Effector memory CD8-positive, alpha-beta T cell (primary cell): ENCODE results near the gene SLC6A20.

Source experiments
- ATAC-seq: fragments of 150-1000 bp; cut with Tn5 transposase; replicated peaks from 2 replicates; pipeline ENCODE4 v1.10.0; 2021; ENCODE audit warnings: mild to moderate bottlenecking, moderate library complexity
- DNase-seq, 3 experiments: peaks; one replicate each; pipeline ENCODE4 v3.0.0; 2021
- H3K27ac Mint-ChIP-seq, 2 donors: one replicate each; pipeline ENCODE4 v1.8.0; 2022; ENCODE audit warnings: mild to moderate bottlenecking in 2 of 2, mixed read lengths in 2 of 2, moderate library complexity in 2 of 2
- H3K27me3 Mint-ChIP-seq, 2 donors: one replicate each; pipeline ENCODE4 v1.8.0; 2022; ENCODE audit warnings: mixed read lengths in 2 of 2
- H3K36me3 Mint-ChIP-seq: one replicate; pipeline ENCODE4 v1.8.0; 2022; ENCODE audit warnings: mild to moderate bottlenecking, moderate library complexity, mixed read lengths; ENCODE audit not compliant: insufficient read depth
- H3K4me1 Mint-ChIP-seq, 2 donors: one replicate each; pipeline ENCODE4 v1.8.0; 2022; ENCODE audit warnings: low read depth in 2 of 2, mixed read lengths in 2 of 2
- H3K4me3 Mint-ChIP-seq, 2 donors: one replicate each; pipeline ENCODE4 v1.8.0; 2022; ENCODE audit warnings: mild to moderate bottlenecking in 2 of 2, mixed read lengths in 2 of 2, moderate library complexity in 2 of 2
- H3K9me3 Mint-ChIP-seq, 2 donors: one replicate each; pipeline ENCODE4 v1.8.0; 2022; ENCODE audit warnings: mixed read lengths in 2 of 2

Gene SLC6A20

DNA sequence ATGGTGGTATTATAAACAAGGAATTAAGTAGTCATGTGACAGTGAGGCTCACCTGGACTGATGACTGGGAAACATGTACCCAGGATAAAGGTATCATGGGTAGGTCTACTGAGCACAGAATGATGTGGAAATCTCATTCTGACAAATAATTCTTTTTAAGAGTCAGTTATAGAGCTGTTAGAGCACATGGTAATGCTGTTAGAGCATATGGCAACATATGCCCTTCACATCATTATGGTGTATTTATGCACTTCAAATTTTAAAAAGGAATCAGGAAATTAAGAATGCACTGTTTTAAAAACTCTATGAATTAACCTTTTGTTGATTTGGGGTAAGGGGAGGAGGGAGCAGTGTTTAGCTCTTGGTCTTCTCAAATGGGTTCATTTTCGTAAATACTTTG, 1.7 kb downstream of the SLC6A20 start:
- Mint-ChIP-seq H3K4me1 (peaks cover 5 to 9% of the 10 kb centered on the region in 2 donors), H3K27me3 (peaks cover 64 to 72% of the 10 kb centered on the region in 2 donors), H3K27ac (no peak overlapping the region), H3K36me3 (no peaks in the 10 kb centered on the region), H3K4me3 (no peak overlapping the region), H3K9me3 (no peaks in the 10 kb centered on the region)
- ATAC-seq: no peak
- no peak for DNase-seq

DNA sequence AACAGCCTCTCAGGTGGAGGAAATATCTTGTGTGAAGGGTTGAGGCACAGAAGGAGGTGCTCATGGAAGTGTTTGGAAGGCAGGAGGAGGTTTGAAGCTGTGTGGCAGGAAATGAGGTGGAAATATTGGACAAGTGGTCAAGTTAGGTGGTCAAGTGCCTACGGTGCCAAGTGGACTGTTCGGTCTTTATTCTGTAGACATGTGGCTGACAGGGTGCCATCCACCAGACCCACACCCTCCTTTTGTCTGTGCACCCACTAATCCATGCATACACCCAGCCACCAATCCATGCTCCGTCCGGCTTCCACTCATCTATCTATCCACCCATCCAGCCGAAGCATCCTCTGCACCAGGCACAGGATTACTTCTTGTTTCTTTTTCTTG, 2.2 kb downstream of the SLC6A20 start:
- ATAC-seq (no peak), DNase-seq (no peak)
- no peaks in the 10 kb centered on the region for H3K36me3 Mint-ChIP-seq
- H3K4me1 Mint-ChIP-seq: peaks cover 5 to 9% of the 10 kb centered on the region in 2 donors
- H3K4me3 Mint-ChIP-seq: no peak overlapping the region
- H3K9me3 Mint-ChIP-seq: no peaks in the 10 kb centered on the region
- peaks cover 59 to 67% of the 10 kb centered on the region in 2 donors for H3K27me3 Mint-ChIP-seq
- H3K27ac Mint-ChIP-seq: no peak overlapping the region

DNA sequence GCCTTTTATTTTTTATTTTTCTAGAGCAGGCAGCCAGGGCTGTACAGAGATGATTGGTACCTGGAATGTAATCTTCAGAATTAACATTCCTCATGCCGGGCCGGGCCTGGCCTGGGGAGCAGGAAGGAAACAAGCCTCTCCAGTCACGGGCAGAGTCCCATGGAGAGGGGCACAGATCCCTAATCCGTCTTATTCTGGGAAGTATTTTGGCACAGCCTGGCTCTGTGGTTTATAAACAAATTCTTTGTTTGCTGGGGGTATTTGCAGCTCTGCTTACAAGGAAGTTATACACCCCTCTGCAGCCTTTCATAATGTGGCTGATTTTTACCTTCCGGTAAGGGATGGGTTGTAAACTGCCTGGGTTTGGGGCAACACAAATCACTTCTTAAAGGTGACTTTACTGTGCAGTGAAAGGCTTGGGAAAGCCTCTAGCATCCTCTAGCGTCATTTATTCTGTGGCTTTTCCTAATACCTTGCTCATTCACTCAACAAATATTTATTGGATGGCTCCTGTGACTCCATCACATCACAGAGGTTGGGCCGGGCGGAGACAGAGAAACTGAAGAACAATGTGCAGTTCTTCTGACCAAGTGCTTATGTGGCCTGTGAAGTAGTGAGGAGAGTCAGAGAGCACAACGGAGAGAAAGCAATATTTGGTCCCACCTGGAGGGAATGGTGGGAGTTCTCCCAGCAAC, 2.7 kb downstream of the SLC6A20 start:
- no peak overlapping the region for H3K27ac Mint-ChIP-seq
- peaks cover 54 to 62% of the 10 kb centered on the region in 2 donors for H3K27me3 Mint-ChIP-seq
- no peaks in the 10 kb centered on the region for H3K36me3 Mint-ChIP-seq
- H3K4me1 Mint-ChIP-seq: peaks cover 5 to 9% of the 10 kb centered on the region in 2 donors
- ATAC-seq (no peak), DNase-seq (no peak)
- H3K4me3 Mint-ChIP-seq: no peak overlapping the region
- no peaks in the 10 kb centered on the region for H3K9me3 Mint-ChIP-seq

DNA sequence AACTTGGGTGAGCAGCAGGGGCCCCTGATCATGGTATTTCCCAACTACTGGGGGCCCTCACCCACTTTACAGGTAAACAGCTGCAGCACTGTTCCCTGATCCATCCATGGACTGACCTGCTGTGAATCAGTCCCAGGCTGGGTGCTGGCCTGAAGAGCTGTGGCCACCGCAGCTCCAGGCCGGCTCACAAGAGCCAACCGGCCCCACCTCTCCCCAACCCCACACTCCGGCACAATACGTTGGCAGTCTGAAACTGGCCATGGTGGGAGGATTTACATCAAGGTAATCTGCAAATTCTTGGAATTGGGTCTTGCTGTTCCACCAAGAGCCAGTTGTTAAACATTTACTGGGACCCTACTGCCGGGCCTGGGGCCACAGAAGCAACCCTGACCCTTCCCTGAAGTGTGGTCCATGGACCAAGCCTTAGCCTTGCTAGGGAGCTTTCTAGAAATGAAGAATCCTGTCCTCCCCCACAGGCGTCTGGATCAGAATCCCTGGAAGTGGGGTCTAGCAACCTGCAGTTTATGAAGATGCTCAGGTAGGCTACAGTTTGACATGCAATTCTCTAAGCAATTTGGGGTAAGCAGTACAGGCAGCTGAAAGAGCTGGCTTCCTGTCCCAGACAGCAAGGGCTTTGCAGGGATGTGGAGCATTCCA, 3.7 kb downstream of the SLC6A20 start:
- peaks cover 46 to 54% of the 10 kb centered on the region in 2 donors for H3K27me3 Mint-ChIP-seq
- peaks cover 5 to 9% of the 10 kb centered on the region in 2 donors for H3K4me1 Mint-ChIP-seq
- no peak overlapping the region for H3K4me3 Mint-ChIP-seq
- H3K27ac Mint-ChIP-seq: no peak overlapping the region
- no peak for ATAC-seq
- H3K36me3 Mint-ChIP-seq: no peaks in the 10 kb centered on the region
- no peak for DNase-seq
- H3K9me3 Mint-ChIP-seq: no peaks in the 10 kb centered on the region

DNA sequence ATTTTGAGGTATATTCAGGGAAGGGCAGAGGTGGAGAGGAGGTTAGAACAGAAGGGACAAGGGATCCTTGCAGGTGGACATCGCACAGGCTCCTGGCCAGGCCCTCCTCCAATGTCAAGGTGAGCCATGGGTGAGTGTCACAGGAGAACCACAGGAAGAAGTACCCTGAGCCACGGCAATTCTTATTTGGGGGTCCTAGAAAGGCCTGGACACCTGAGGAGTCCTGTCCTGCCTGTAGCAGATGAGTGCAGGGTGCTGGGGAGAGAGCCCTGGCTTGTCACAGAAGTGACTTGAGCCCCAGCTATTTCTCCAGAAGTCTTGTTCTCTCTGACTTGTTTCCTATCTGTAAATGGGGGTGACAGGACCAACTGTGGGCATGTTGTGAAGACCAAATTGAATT, 4.3 kb downstream of the SLC6A20 start:
- Mint-ChIP-seq H3K9me3 (no peaks in the 10 kb centered on the region), H3K27ac (peak overlapping the region in 1 of 2 donors; percentile 42), H3K4me1 (peaks cover 5 to 9% of the 10 kb centered on the region in 2 donors), H3K27me3 (peaks cover 46 to 54% of the 10 kb centered on the region in 2 donors), H3K4me3 (no peak overlapping the region), H3K36me3 (no peaks in the 10 kb centered on the region)
- DNase-seq: no peak
- no peak for ATAC-seq

DNA sequence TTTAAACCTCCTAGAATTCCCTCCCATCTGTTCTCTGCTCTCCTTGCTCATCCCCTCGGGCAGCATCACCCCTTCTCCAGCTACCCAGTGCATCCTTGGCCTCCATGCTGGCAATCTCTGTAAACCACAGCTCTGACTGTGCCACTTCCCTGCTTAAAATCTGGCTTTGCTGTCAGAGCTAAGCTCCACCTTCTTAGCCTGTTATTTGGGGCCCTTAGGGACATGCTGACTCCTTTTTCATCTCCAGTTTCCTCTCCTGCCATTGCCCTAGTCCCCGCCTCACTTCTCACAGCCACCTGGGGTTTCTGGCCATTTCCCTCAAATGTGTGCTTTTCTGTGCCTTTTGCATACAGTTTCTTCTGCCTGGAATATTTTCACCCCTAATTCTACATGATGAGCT, 5.7 kb downstream of the SLC6A20 start:
- Mint-ChIP-seq H3K4me3 (no peak overlapping the region), H3K27ac (no peak overlapping the region), H3K9me3 (no peaks in the 10 kb centered on the region), H3K36me3 (no peaks in the 10 kb centered on the region), H3K4me1 (peaks cover 4% of the 10 kb centered on the region in 2 donors), H3K27me3 (peaks cover 34 to 47% of the 10 kb centered on the region in 2 donors)
- DNase-seq: no peak
- no peak for ATAC-seq

DNA sequence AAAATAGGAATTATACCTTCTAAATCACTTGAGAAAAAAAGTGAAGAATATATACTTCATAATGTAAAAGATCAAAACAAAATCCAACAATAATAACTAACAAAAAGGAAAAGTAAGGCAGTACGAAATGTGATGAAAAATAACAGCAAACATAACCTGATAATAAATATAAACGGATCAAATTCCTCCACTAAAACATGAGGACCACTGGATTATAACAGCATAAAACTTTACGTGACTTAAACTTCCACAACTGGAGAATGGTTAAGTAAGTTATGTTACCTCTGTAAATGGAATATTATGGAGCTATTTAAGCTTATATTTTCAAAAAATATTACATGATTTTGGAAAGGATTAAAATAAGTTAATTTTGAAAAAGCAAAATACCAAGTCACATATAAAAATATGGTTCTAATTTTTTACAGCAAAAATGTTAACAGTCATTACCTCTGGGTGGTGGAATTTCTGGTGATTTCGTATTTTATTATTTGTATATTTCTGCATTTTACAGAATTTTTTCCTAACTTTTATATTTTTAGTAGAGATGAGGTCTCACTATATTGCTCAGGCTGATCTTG, 7.0 kb downstream of the SLC6A20 start:
- H3K36me3 Mint-ChIP-seq: no peaks in the 10 kb centered on the region
- ATAC-seq (no peak), DNase-seq (no peak)
- H3K27me3 Mint-ChIP-seq: peaks cover 21 to 35% of the 10 kb centered on the region in 2 donors
- no peak overlapping the region for H3K27ac Mint-ChIP-seq
- no peaks in the 10 kb centered on the region for H3K4me1 Mint-ChIP-seq
- peaks cover 0 to 2% of the 10 kb centered on the region in 2 donors for H3K9me3 Mint-ChIP-seq
- H3K4me3 Mint-ChIP-seq: no peak overlapping the region

DNA sequence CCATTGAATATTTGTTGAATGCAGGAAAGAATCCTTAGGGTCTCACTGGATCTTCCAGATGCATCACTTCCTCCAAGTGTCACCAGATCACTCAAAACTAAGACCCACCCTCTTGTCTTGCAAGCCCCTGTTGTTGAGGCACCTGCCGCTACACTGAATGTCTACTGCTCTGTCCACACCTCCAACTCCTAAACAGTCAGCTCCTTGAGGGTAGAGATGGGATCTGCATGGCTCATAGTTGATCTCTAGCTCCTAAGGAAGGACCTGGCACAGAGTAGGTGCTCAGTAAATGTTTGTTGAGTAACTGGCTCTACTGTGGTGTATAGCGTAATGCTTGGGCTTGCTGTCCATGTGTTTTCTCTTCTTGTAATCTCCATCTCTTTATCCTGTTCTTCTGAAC, 8.8 kb downstream of the SLC6A20 start:
- H3K4me1 Mint-ChIP-seq: no peaks in the 10 kb centered on the region
- DNase-seq (no peak), ATAC-seq (no peak)
- no peak overlapping the region for H3K27ac Mint-ChIP-seq
- no peak overlapping the region for H3K4me3 Mint-ChIP-seq
- H3K9me3 Mint-ChIP-seq: peaks cover 0 to 2% of the 10 kb centered on the region in 2 donors
- peaks cover 10 to 27% of the 10 kb centered on the region in 2 donors for H3K27me3 Mint-ChIP-seq
- H3K36me3 Mint-ChIP-seq: no peaks in the 10 kb centered on the region

DNA sequence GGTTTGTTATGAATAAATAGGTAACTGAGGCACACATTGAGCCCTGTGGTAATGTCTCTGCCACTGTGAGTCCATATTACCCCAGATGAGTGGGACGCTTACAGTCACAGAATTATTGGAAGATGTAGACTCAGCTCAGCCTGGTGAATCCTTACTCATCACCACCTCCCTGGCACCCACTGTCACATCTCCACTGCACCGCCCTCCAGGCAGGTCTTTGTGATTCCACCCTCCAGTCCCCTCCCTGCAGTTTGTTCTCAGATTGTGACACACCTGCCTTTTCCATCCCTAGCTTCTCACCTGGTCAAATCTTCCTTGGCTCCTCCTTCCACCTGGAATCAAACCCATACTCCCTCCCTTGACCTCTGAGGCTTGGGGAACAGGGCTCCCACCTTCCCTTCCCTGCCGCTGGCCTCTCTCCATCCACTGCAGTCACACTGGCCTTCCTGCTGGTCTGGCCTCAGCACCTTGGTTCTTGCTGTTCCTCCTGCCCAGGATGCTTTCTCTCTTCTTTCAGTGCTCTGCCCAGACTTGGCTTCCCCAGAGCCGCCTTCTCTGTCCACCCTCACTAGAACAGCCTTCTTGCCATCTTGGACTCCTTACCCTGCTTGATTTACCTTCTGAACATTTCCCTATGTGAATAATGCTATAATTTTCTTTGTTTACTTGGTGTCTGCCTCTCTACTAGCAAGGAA, 9.4 kb downstream of the SLC6A20 start:
- no peaks in the 10 kb centered on the region for H3K36me3 Mint-ChIP-seq
- H3K27ac Mint-ChIP-seq: no peak overlapping the region
- ATAC-seq (no peak), DNase-seq (no peak)
- peaks cover 0 to 2% of the 10 kb centered on the region in 2 donors for H3K9me3 Mint-ChIP-seq
- H3K27me3 Mint-ChIP-seq: peaks cover 10 to 27% of the 10 kb centered on the region in 2 donors
- H3K4me3 Mint-ChIP-seq: no peak overlapping the region
- H3K4me1 Mint-ChIP-seq: no peaks in the 10 kb centered on the region

DNA sequence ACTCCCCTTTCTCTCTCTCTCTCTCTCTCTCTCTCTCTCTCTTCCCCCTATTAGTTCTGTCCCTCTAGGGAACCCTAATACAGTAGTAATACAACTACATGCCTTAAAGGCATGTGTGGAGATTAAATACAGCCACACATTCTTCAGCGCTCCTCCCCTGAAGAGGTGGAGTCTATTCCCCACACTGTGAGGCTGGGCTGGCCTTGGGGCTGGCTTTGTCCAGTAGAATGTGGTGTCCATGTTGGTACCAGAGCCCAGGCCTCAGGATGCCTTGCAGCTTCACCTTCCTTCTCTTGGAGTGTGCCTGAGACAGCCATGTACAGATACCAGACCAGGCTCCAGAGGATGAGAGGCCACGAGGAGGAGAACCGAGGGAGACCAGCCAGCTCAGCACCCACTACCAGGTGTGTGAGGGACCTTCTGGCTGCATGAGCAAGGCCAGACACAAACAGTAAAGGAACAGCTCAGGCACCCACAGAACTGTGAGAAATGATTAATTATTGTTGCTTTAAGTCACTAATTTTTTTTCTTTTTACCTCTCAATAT, 10.7 kb downstream of the SLC6A20 start:
- Mint-ChIP-seq H3K27ac (no peak overlapping the region), H3K9me3 (peaks cover 0 to 2% of the 10 kb centered on the region in 2 donors), H3K27me3 (peaks cover 10 to 17% of the 10 kb centered on the region in 2 donors), H3K4me1 (no peaks in the 10 kb centered on the region), H3K36me3 (no peaks in the 10 kb centered on the region), H3K4me3 (no peak overlapping the region)
- ATAC-seq: no peak
- no peak for DNase-seq

DNA sequence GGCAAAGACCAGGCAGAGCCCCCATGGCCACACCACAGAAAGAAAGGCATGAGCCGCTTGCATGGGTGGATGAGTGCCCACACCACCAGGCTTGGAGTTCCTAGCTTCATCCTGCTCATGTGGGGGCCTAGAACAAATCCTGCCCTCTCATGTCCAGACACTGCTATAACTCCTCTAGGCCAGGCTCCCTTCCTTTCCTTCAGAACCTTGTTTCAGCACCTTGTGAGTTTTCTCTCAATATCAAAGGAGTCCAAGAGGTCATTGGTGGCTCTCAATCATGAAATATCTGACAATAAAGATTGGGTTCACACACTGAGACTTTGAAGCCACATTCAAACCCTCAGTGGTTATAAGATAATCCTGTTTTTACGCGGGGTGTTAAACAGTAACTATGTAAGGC, 12.7 kb downstream of the SLC6A20 start:
- Mint-ChIP-seq H3K36me3 (no peaks in the 10 kb centered on the region), H3K4me3 (no peak overlapping the region), H3K27me3 (peaks cover 8 to 19% of the 10 kb centered on the region in 2 donors), H3K4me1 (no peaks in the 10 kb centered on the region), H3K27ac (no peak overlapping the region), H3K9me3 (peaks cover 0 to 2% of the 10 kb centered on the region in 2 donors)
- no peak for ATAC-seq
- DNase-seq: no peak

DNA sequence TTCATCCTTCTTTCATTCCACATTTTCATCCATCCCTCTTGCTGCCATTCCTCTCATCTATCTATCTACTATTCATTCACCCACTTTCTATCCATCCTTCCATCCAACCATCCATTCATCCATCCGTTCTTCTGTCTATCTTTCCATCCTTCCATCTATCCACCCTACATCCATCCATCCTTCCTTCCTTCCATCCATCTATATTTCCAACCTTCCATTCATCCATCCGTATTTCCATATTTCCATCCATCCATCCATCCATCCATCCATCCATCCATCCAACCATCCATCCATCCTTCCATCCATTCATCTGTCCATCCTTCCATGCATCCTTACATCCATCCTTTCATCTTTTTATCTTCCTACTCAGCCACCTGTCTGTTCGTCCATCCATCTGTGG, 14.0 kb downstream of the SLC6A20 start:
- Mint-ChIP-seq H3K9me3 (peaks cover 0 to 2% of the 10 kb centered on the region in 2 donors), H3K27me3 (peaks cover 6 to 15% of the 10 kb centered on the region in 2 donors), H3K4me3 (no peak overlapping the region), H3K27ac (no peak overlapping the region), H3K36me3 (no peaks in the 10 kb centered on the region), H3K4me1 (no peaks in the 10 kb centered on the region)
- DNase-seq (no peak), ATAC-seq (no peak)

DNA sequence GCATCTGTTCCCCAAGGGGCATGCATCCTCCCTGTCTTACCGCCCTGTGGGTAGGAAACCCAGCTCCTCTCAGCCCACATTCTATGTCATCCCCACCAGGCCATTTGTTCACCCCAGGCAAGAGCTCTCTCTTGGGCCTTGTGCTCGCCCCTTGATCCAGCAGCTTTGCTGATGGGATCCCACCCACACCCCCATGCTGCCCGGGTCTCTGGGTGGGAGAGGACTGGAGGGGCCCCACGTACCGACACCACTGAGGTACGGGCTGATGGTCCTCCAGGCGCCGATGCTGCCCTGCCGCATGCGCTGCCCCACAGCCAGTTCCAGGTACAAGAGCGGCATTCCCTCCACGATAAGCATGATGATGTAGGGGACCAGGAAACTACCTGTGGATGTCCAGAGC, 14.5 kb downstream of the SLC6A20 start:
- no peak for DNase-seq
- Mint-ChIP-seq H3K4me3 (no peak overlapping the region), H3K36me3 (no peaks in the 10 kb centered on the region), H3K9me3 (peaks cover 0 to 2% of the 10 kb centered on the region in 2 donors), H3K4me1 (no peaks in the 10 kb centered on the region), H3K27me3 (peaks cover under 1 to 10% of the 10 kb centered on the region in 2 donors), H3K27ac (no peak overlapping the region)
- ATAC-seq: no peak
